CD4-positive, alpha-beta T cell treated with Interleukin-4 for 1 hour (primary cell): ENCODE results near the gene MCEMP1.
A peak's percentile ranks its signal among the peaks of the same experiment; 100 is the strongest.

Source experiments
- DNase-seq, 2 donors: peaks; one replicate each; pipeline ENCODE4 v3.0.0-alpha.2; 2020 to 2022

The MCEMP1 gene

DNA sequence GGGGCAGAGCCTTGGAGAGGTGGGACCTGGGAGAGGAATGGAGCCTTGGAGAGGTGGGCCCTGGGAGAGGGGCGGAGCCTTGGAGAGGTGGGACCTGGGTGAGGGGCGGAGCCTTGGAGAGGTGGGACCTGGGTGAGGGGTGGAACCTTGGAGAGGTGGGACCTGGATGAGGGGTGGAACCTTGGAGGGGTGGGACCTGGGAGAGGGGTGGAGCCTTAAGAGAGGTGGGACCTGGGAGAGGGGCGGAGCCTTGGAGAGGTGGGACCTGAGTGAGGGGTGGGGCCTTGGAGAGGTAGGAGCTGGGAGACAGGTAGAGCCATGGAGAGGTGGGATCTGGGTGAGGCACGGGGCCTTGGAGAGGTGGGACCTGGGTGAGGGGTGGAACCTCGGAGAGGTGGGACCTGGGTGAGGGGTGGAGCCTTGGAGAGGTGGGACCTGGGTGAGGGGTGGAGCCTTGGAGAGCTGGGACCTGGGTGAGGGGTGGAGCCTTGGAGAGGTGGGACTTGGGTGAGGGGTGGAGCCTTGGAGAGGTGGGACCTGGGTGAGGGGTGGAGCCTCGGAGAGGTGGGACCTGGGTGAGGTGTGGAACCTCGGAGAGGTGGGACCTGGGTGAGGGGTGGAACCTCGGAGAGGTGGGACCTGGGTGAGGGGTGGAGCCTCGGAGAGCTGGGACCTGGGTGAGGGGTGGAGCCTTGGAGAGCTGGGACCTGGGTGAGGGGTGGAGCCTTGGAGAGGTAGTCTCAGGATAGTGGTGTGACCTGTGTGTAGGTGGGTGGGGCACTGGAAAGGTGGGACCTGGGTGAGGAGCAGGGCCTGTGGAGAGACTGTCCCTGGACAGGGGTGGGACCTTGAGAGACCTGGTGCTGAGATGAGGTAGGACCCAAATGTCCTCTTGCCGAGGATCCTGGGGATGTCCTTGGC is 33.0 kb upstream of the MCEMP1 start:
- DNase-seq: peak; percentile 48

DNA sequence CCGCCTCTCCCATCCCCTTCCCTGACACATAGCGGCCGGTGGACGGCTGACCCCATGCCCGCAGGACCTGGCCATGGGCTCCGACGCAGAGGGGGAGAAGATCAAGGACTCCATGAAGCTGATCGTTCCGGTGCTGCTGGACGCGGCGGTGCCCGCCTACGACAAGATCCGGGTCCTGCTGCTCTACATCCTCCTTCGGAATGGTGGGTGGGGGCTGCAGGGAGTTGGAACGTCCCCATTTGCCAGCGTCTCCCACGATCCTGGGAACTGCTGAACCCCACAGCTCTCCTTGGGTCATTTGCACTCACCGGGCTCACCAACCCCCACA is 32.4 kb upstream of the MCEMP1 start:
- no peak for DNase-seq

DNA sequence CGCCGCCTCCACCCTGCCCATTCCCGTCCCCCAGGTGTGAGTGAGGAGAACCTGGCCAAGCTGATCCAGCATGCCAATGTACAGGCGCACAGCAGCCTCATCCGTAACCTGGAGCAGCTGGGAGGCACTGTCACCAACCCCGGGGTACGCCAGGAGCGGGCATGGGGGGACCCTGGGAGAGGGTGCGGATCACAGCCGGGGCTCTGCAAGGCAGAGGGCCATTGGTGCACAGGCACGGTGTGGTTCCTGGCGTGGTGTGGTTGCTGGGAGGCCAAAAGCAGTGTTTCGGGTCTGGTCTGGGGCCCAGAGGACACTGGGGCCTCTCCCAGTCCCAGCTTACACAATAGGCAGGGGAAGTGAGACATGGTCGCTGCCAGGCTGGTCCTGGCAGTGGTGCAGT is 31.7 kb upstream of the MCEMP1 start:
- DNase-seq: peak in 1 of 2 donors; percentile 38

DNA sequence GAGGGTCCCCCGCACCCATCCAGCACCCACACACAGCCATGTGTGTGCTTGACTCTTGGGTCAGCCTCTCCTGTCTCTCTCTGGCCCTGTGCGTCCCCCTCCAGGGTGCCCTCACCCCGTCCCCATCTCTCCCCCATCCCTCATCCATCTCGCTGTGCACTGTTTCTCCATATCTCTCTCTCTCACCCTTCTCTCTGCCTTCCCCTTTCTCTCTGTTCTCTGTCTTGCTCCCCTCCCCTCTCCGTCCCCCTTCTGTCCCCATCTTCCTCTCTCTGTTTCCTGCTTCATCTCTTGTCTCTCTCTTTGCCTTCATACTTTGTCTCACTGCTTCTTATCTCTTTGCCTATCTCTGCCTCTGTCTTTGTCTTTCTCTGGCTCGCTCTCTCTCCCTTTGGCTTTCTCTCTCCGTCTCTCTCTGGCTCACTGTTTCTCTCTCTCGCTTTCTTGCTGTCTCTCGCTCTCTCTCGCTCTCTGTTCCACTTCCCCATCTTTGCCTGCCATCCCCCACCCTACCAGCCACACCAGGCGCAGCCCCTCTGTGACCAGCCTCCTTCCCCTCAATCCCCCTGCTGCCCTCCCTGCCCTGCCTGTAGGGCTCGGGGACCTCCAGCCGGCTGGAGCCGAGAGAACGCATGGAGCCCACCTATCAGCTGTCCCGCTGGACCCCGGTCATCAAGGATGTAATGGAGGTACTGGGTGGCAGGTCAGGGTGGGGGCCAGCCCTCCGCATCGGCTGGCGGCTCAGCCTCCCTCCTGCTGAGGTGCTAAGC is 31.0 kb upstream of the MCEMP1 start:
- no peak for DNase-seq

DNA sequence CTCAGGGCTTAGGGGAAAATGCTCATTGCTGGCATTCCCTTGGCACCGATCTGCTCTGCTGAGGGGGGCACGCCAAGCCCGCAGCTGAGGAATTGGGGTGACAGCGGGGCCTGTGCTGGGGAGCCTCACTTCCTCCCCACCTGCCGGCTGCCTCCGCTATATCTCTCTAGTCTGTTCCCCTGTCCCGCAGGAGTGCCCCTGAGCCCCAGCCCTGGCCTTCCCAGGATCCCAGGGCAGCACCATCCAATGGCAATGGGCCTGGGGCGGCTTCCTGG is 30.5 kb upstream of the MCEMP1 start:
- no peak for DNase-seq

DNA sequence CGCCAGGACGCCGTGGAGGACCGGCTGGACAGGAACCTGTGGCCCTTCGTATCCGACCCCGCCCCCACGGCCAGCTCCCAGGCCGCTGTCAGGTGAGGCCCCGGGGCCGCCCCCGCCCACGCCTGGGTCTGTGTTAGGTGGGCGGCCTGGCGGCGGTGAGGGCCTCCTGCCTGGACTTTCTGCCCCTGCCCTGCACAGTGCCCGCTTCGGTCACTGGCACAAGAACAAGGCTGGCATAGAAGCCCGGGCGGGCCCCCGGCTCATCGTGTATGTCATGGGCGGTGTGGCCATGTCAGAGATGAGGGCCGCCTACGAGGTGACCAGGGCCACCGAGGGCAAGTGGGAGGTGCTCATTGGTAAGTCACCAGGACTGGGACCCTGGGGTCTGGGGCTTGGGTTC is 29.7 kb upstream of the MCEMP1 start:
- no peak for DNase-seq

DNA sequence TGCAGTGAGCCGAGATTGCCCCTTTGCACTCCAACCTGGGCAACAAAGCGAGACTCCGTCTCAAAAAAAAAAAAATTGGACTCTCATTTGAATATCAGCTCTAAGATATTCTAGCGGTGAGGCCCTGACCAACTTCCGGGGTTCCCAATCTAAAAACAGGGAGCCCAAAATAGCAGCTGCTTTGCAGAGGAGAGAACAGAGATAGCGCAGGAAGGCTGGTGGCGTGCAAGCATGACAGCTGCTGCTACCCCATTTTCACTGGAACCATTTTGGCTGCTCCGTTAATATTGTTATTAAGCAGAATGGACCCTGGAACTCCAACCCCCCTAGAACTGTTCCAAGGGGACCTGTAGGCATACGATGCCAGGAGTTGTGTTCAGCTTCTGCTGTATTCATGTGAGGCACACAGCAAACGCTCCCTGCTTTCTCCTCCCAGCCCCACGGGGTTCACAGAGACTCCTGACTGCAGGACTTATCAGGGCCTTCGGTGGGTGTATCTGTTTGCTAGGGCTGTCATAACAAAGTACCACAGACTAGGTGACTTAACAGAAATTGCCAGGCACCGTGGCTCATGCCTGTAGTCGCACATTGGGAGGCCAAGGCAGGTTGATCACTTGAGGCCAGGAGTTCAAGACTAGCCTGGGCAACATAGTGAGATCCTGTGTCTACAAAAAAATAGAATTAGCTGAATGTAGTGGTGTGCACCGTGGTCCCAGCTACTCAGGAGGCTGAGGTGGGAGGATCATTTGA is 28.4 kb upstream of the MCEMP1 start:
- DNase-seq: no peak

DNA sequence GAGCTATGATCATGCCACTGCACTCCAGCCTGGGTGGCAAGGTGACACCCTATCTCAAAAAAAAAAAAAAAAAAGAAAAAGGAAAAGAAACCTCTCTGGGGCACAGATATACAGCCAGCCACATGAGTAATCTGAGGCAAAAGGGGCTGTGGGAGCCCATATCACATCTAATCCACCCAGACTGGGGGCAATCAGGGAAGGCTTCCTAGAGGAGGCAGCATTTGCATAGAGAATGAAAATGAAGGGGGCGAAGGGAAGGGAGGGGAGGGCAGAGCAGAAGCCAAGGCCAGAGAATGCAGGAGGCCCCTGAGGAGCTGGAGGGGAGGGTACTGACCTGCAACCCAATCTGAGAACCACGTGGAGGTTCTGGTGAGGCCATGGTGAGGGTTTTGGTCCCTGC is 26.7 kb upstream of the MCEMP1 start:
- no peak for DNase-seq

DNA sequence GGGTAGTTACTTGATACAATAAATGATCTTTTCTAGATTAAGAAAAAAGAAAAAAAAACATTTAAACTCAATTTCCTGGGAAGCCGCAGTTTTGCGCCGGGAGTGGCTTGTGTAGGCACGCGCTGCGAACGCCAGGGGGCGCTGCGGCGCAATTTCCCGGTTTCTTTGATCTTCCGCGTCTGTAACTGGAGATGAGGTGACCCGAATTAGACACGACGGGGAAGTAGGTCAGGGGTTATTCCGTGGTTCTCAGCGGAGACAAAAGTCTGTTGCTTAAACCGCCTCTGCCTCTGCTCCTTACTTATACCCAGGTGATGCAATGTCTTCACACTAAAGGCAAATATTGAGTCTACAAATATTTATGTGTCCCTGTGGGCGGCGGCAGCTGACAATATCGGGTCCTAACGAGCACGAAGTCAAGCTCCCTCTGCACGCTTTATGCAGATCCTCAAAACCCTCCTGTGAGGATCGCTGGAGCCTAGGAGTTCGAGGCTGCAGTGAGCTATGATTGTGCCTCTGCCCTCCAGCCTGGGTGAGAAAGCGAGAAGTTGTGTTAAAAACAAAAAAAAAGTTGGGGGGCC is 24.7 kb upstream of the MCEMP1 start:
- DNase-seq: peak; percentile 90

DNA sequence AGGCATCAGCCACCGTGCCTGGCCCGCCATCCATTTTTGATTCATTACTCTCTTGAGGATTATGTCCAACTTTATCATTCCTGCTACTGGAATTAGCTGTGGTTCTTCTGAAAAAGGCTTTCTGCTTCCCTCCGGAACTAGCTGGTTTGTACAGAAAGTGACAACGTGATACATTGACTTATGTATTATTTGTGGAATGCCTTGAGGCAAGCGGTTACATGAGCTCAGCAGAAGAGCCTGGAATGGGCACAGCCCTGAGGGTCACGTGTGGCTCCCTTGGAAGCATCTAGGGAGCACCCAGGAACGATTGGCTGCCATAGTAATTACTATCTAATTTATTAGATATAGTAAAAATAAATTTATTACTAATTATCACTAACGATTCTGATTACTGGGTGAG is 22.5 kb upstream of the MCEMP1 start:
- no peak for DNase-seq

DNA sequence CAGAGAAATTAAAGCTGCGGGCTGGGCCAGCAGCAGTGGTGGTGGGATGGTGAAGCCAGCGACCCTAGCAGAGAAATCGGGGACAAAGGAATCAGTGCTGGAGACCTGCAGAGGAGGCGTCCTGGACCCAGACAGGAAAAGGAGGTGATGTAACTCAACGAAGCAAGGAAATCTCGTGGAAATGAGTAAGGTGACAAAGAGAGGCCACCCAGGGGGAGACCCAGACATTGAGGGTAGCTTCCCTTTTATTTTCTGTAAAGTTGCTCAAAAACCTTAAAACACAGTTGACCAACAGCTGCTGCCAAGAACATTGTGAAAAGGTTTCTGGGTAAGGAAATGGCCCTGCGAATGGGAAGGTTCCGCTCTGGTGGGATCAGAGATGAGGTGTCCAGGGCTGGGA is 21.3 kb upstream of the MCEMP1 start:
- peak in 1 of 2 donors; percentile 58 for DNase-seq

DNA sequence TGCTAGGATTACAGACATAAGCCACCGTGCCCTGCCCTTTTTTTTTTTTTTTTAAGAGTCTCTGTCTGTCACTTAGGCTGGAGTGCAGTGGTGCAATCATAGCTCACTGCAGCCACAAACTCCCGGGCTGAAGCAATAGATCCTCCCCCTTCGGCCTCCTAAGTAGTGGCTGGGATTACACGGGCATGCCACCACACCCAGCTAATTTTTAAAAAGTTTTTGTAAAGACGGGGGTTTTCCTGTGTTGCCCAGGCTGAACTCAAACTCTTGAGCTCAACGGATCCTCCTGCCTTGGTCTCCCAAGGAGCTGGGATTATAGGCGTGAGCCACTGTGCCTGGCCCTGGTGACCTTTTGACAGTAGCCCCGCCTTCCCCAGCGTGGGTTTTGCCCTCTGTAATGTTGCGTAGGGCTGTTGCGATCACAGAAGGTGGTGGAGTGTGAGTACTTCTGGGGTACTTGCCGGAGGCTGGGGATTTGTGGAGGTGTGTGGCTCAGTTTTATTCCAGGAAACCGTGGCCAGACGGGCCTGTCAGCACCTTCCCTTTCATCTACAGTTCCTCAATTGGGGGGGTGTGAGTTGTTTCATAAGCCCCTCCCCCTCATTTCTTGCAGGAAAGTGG is 19.6 kb upstream of the MCEMP1 start:
- DNase-seq: peak; percentile 25 to 80

DNA sequence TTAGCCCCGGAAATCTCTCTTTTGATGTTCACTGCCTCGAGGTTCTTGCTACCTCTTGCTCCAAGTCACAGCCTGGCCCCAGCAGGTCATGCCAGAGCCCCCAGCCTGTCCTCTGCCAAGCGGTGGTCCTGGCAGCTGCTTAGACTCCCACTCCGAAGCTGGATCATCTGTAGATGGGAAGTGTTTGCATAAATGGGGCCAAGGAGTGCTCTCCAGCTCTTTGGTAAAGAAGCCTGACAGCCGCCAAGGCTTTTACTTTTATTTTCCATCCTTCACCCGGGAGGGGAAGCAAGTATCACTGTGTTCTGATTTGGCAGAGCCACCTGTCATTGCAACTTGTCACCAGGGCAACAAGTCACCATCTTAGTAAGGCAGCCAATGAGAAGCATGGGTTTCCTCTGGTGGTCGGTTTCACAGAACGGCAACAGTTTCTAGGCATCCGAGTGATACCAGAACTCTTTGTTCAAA is 18.6 kb upstream of the MCEMP1 start:
- peak; percentile 69 to 73 for DNase-seq

DNA sequence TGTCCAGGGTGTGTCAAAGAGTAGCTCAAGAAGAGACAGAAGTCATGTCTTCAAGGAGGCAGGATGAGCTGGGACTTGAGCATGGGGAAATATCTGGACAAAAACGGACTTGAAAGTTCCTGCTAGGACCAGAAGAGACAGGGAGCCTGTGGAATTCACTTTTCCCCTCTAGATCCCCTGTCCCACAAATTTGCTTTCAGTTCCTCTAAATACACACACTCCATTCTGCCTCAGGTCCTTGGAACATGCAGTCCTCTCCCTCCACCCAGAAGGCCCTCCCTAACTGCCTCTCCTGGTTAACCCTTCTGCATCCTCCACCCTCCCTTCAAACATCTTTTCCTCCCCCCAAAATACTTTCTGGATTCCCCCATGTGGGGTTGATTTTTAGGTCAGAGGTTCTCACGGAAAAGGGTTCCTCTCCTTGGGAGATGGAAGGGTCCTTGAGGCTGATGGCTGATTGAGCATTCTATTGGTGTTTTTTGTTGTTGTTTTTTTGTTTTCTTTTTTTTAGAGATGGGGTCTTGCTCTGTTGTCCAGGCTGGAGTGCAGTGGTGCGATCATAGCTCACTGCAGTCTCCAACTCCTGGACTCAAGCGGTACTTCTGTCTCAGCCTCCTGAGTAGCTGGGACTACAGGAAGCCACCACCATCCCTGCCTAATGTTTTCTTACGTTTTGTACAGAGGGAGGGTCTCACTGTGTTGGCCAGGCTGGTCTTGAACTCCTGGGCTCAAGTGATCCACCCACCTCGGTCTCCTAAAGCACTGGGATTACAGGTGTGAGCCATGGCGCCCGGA is 14.9 kb upstream of the MCEMP1 start:
- no peak for DNase-seq

DNA sequence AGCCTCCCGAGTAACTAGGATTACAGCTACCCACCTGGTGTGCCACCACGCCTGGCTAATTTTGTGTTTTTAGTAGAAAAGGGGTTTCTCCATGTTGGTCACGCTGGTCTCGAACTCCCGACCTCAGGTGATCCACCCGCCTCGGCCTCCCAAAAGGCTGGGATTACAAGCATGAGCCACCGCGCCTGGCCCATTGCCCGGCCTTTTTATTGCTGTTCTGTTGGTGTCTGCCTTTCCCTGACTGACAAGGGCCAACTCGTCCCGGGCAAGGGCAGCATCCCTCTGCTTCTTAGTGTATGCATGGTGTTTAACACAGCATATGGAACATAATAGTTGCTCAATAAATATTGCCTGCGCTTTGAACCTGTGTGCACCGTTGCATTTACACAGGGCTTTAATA is 14.2 kb upstream of the MCEMP1 start:
- DNase-seq: no peak

DNA sequence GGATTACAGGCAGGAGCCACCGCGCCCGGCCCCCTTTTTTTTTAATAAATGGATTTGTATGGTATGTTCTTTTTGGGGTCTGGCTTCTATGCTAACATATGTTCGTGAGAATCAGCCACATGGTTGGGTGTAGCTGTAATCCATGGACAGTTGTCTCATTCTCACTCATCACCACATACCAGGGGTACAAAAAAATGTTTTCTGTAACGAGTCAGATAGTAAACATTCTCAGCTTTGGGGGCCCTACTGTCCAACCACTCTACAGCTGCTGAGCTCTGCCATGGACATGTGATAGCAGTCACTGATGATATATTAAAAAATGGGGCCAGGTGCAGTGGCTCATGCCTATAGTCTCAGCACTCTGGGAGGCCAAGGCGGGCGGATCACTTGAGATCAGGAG is 13.2 kb upstream of the MCEMP1 start:
- DNase-seq: no peak

DNA sequence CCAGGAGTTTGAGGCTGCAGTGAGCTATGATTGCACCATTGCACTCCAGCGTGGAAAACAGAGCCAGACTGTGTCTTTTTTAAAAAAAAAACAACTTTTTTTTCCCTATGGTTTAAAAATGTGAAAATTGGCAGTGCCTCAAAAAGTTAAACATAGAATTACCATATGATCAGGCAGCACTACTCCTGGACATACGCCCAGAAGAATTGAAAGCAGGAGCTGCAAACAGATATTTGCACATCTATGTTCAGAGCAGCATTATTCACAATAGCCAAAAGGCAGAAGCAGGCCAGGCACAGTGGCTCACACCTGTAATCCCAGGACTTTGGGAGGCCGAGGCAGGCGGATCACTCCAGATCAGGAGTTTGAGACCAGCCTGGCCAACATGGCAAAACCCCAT is 11.8 kb upstream of the MCEMP1 start:
- no peak for DNase-seq

DNA sequence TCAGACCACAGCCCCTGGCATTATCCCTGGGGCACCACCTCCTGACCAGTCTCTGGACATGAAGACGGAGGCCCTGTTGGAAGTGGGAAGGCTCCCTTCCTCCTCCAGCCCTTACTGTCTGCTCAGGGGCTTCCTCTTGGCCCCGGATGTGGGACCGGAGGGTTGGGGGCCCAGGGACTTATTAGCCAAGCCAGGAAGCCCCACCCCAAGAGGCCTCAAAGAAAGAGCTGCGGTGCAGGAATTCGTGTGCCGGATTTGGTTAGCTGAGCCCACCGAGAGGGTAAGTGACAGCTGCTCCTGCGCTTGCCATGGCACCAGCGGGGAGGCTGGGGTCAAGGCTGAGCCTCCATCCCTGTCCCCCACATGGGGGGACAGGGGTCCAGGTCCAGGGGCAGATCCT is 8.0 kb upstream of the MCEMP1 start, which contains the start of gene RETN:
Gene RETN (plus strand): TSS at position 208 of the 400 bp plus-strand sequence. CDS start 278 bp downstream, outside the sequence.
- DNase-seq: no peak

DNA sequence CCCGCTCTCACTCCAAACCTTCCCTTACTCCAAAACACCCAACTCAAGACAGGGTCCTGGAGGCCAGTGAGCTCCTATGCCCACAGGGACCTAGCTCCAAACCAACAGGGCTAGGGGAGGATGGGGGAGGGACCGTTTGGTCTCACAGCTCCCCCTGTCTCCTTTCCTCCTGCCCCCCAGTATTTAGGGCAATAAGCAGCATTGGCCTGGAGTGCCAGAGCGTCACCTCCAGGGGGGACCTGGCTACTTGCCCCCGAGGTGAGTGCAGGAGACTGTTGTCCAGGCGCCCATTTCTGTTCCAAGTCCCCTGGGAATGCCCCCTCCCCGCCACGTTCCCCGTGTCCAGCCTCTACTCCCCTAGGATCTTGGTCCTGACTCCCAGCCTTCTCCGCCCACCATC is 7.2 kb upstream of the MCEMP1 start:
- DNase-seq: no peak

DNA sequence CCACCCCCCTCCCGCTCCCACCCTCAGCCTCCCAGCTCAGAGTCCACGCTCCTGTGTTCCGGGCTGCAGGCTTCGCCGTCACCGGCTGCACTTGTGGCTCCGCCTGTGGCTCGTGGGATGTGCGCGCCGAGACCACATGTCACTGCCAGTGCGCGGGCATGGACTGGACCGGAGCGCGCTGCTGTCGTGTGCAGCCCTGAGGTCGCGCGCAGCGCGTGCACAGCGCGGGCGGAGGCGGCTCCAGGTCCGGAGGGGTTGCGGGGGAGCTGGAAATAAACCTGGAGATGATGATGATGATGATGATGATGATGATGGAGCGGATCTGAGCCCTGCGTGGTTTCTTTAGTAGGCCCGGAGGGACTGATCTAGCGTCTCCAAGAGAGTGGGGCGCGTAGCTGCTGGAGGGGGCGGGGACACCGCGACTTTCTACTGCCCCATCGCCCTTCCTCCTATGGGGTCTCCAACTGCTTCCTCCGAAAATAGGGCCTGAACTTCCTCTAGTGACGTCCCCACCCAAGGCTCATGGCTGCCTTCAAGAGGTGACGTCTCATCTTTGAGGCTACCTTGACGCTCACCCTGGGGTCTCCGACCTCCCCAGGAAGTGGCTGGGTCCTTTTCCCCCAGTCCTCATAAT is 6.6 kb upstream of the MCEMP1 start:
- peak; percentile 26 to 55 for DNase-seq

DNA sequence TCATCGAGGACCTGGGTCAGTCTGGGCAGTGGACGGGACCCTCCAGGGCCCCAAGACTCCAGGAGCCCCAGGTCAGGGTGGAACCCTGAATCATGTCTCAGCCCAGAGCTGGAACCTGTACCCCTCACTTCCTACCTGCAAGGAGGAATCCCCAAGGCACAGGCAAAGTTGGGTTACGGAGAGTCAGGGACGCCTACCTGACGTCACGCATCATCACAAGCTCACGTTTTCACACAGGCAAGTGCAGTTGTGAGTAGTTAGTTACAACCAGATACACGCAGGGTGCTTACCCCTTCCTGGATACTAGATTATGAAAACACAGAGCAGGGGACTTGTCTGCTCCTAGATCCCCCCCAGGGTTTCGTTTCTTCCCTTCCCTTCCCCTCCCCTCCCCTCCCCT is 6.1 kb upstream of the MCEMP1 start:
- DNase-seq: no peak
